Mesothelial cell of epicardium (in vitro differentiated cells): Measurements from ENCODE around the gene CDK1. TPM values are rescaled to one million over a fixed set of nuclear protein-coding genes. Genes with fewer than 3 reads are reported as not detected.

Source experiments
- DNase-seq, 2 experiments: peaks; one replicate each; pipeline ENCODE4 v3.0.0; 2021; ENCODE audit warnings: low spot score in 2 of 2; ENCODE audit not compliant: unreplicated experiment in 2 of 2
- H3K27ac Mint-ChIP-seq: 2 replicates; pipeline ENCODE4 v1.8.0; 2021; ENCODE audit warnings: mixed read lengths
- H3K27me3 Mint-ChIP-seq: 2 replicates; pipeline ENCODE4 v1.8.0; 2021; ENCODE audit warnings: low read depth, mixed read lengths
- H3K36me3 Mint-ChIP-seq: 2 replicates; pipeline ENCODE4 v1.8.0; 2021; ENCODE audit warnings: mixed read lengths
- H3K4me1 Mint-ChIP-seq: 2 replicates; pipeline ENCODE4 v1.8.0; 2021; ENCODE audit warnings: mixed read lengths
- H3K4me3 Mint-ChIP-seq: 2 replicates; pipeline ENCODE4 v1.8.0; 2021; ENCODE audit warnings: mild to moderate bottlenecking, moderate library complexity, mixed read lengths
- H3K9me3 Mint-ChIP-seq: 2 replicates; pipeline ENCODE4 v1.8.0; 2021; ENCODE audit warnings: mixed read lengths
- CTCF ChIP-seq: fragments of 200-600 bp; sonication (generic); IDR thresholded peaks from one replicate; pipeline ENCODE4 v1.5.0; 2021; ENCODE audit warnings: antibody characterized with exemption; ENCODE audit not compliant: unreplicated experiment
- total RNA-seq: library from RNA; stranded (reverse); gene quantifications from 3 replicates; pipeline ENCODE4 v1.2.1, GENCODE V29; 2021

Gene CDK1
- total RNA-seq, 1 donor from 2014 or later, result 41.9 TPM

DNA sequence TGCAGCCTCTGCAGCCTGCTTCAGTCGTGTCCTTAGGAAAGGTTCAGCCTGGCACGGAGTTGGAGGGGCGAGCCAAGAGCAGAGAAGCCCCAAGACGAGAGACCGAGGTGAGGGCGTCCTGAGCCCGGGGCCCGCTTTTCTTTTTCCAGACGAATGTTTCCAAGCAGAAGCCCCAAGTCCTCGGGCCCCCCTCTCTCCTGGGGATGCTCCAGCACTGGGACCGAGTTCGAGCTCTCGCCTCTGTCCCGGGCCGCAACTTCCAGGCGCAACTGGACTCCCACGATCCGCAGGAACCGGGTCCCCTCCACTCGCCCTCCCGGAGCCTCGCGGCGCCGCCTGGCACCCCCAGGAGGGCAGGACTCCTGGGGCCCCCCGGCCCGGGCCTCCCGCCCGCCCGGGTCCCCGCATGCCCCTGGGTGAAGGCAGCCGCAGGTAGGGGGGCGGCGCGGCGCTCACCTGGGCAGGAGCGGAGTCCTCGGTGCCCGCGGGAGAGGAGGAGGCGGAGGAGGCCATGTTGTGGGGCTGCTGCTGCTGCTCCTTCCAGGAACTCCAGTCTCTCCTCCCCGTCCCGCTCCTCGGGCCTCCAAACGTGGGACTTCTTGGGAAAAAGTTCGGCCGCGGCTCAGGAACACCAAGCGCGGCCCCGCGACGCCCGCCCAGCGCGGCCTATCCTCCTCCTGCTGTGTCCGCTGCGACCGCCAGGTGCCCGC is 45.3 kb upstream of the CDK1 start:
- Mint-ChIP-seq H3K9me3 (no peaks in the 10 kb centered on the region), H3K4me1 (peaks cover 46% of the 10 kb centered on the region), H3K27me3 (peaks cover 1% of the 10 kb centered on the region), H3K27ac (peak overlapping the region; percentile 92), H3K36me3 (no peaks in the 10 kb centered on the region), H3K4me3 (peak overlapping the region; percentile 92)
- peak; percentile 57 to 74 for DNase-seq
- peak; percentile 72 for TF ChIP-seq CTCF

- peaks cover 1% of the 10 kb centered on the region for H3K27me3 Mint-ChIP-seq
- no peaks in the 10 kb centered on the region for H3K9me3 Mint-ChIP-seq
- H3K27ac Mint-ChIP-seq, result no peak overlapping the region
- no peak for TF ChIP-seq CTCF
- peak overlapping the region; percentile 70 for H3K4me3 Mint-ChIP-seq
- H3K4me1 Mint-ChIP-seq, result peaks cover 44% of the 10 kb centered on the region
- no peaks in the 10 kb centered on the region for H3K36me3 Mint-ChIP-seq
- no peak for DNase-seq
These were observed 44.8 kb upstream of the CDK1 start for GRCh38 chr10:60733517-60733822.

GRCh38 chr10:60733826-60734225 is 44.5 kb upstream of the CDK1 start:
- peak in 1 of 2 experiments; percentile 42 for DNase-seq
- TF ChIP-seq CTCF, result no peak
- Mint-ChIP-seq H3K36me3 (no peaks in the 10 kb centered on the region), H3K9me3 (no peaks in the 10 kb centered on the region), H3K4me1 (peaks cover 42% of the 10 kb centered on the region), H3K27ac (peak overlapping the region; percentile 87), H3K4me3 (peak overlapping the region; percentile 70), H3K27me3 (peaks cover 1% of the 10 kb centered on the region)

GRCh38 chr10:60734226-60734625 is 44.1 kb upstream of the CDK1 start:
- Mint-ChIP-seq H3K9me3 (no peaks in the 10 kb centered on the region), H3K4me3 (peak overlapping the region; percentile 70), H3K4me1 (peaks cover 42% of the 10 kb centered on the region), H3K27ac (peak overlapping the region; percentile 87), H3K27me3 (peaks cover 1% of the 10 kb centered on the region), H3K36me3 (no peaks in the 10 kb centered on the region)
- no peak for DNase-seq
- no peak for TF ChIP-seq CTCF

- Mint-ChIP-seq H3K4me3 (no peak overlapping the region), H3K36me3 (no peaks in the 10 kb centered on the region), H3K27me3 (peaks cover 1% of the 10 kb centered on the region), H3K27ac (no peak overlapping the region), H3K4me1 (peaks cover 42% of the 10 kb centered on the region), H3K9me3 (no peaks in the 10 kb centered on the region)
- TF ChIP-seq CTCF, result no peak
- no peak for DNase-seq
These were observed 43.0 kb upstream of the CDK1 start for GRCh38 chr10:60735244-60735643.

DNA sequence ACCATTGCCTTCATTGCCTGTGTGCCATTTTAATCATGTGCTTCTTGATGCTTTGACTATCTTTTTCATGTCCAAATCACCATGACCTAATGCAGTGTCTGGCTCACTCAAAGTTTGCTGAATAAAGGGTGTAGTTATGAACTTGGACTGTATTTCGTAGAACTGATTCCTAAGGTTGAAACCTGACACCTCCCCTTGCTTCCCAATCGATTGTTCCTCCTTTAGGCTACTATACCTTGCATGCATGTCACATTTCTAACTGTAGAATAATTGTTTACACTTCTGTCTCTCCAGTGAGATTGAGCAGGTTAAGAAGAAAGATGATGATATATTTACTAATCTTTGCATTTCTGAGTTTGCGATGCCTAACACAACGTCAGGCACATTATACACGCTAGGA is 41.0 kb upstream of the CDK1 start:
- no peak for DNase-seq
- Mint-ChIP-seq H3K4me1 (peaks cover 39% of the 10 kb centered on the region), H3K27ac (no peak overlapping the region), H3K9me3 (no peaks in the 10 kb centered on the region), H3K27me3 (peaks cover 1% of the 10 kb centered on the region), H3K36me3 (no peaks in the 10 kb centered on the region), H3K4me3 (no peak overlapping the region)
- TF ChIP-seq CTCF, result no peak
